Measurements from ENCODE around the gene SLC6A12.
"Not testable (repeated sequence)": the region's sequence is repeated elsewhere in the genome, so short reads cannot be mapped to it uniquely, and the experiment has no call there.

The SLC6A12 gene

DNA sequence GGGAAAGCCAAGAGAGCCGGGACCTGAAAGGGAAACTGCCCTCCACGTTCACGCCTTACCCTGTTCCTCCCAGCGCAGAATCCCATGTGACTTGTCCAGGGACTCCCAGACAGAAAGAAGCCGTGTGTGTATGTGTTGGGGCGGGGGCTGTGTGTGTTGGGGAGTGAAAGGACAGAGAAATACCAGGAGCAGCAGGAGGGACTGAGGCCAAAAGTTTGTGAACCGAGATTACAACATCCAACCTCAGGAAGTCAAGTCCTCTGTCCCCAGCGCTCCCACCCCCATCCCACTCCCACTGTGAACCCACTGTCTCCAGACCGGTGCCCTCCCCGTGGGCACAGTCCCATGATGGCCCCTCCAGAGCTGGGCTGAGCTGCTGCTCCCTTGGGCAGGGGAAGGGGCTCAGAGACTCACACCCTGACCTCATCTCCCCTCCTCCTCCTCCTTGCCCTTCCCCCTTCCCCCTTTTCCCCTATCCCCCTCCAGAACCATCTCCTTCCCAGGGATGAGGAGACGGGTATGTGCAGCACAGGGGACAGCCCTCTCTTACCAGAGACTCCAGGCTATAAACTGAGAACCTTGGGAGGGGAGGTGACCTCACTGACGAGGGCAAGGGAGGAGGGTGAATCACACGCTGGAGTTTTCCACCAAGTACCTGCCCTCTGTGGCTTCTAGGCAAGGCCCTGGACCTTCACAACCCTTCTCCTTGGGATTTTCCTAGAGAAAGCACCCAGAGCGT, at the start of gene SLC6A12:
Gene SLC6A12, minus strand, starts transcription at position 155 of the 739 bp plus-strand sequence. CDS start 4,171 bp downstream, outside the sequence.
- no peak for FAIRE-seq

DNA sequence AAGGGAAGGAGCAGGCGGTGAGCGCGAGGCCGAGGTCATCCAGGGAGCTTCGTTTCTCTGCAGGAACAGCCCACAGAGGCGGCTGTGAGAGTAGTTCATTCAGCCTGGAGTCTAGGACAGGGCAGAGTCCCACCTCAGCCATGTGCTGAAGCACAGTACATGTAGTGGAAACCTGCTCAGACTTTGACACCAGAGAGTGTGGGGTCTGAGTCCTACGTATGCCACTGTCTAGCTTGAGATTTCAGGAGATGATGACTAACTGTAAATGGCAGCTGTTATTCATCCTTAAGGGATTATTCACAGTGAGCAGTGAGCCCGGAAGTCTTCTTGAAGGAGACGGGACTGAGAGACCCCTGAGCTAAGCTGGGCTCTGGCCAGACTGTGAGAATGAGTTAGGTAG, 49.6 kb upstream of the SLC6A12 start:
- FAIRE-seq, result no peak

DNA sequence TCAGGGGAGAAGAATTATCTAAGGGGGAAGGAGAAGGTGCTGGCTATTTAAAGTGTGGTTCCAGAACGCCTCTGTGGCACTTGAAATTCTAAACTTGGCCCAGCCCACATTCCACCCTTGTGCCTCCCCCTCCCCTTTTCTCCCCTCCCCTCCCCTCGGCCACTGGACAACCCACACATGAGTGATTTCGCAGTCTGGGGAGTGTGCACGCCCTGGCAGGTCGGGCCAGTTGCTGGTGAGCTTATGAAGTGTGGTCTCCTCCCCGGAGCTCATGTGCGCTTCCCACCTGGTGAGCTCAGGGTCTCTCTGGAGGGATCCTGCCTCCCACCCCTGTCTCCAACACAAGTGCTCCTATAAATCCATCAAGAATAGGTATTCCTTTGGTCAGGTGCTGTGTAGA, 48.9 kb upstream of the SLC6A12 start, which contains the start of gene SLC6A13:
Gene SLC6A13, minus strand, starts transcription at position 20 of the 400 bp plus-strand sequence. CDS start 2,784 bp downstream, outside the sequence.
- no peak for FAIRE-seq

DNA sequence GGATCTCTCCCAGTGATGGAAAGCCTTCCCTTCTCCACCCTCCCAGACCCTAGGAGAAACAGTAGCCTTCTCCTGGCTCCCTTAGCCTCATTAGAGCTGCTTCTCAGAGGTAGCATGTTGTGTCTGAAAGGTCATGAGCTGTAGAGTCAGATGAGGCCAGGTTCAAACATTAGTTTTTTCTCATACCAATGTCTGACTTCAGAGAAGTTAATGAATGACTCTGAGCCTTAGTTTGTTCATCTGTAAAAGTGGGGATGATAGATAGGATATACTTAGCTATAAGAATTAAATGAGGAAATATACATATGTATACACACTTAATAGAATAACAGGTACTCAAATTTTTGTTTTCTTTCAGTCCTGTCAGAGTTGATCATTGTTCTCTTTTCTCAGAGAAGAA, 48.2 kb upstream of the SLC6A12 start:
- no peak for FAIRE-seq

DNA sequence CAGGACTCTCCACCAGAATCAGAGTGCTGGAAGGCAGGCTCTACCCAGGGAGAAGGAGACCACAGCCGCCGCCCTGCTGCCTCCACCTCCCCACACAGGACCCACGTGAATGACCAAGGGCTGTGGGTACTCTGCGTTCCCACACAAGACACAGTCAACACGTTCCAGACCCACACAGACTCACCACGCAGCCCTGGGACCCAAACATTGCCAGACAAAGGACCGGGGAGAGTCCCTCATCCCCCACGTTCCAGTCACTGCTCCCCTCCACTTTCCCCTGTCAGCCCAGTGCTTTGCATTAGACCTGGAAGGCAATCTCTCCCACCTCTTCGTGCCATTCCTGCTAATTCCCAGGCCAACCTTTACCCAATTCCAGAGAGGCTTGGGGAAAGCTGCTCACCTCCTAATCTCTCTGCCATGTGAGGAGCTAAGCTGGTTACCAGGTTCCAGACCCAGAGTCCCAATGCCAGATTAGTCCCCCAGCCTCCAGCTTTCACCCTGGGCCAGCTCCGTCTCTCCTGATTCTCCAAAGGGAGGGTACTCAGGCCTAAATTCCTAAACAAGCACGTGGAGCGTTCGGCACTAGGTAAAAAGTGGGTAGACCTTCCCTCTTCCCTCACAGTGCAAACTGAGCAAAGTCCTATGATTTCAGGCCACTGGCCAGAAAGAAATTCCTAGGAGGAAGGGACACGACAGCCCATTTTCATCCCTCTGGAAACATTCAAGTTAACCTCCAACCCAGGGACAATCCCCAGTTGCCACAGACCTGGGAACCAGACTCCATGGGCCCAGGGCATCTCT, 43.8 kb upstream of the SLC6A12 start:
- FAIRE-seq, result no peak

DNA sequence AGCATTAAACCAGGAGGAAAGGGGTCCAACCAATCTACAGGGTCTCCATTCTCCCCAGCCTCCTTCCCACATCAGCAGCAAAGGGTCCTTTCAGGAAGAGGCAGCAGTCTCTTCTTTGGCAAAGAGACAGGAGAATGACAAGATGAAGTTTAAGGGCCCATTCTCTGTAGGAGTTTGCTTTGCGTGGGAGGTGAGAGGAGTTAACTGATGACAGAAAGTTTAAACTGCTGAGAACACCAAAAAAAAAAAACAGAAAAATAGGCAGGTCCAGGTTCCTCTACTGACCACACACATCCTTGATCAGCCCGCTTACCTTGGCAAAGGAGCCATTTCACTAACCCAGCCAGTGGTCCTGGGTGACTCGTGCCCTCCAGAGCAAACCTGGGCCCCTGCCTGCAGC, 43.0 kb upstream of the SLC6A12 start:
- FAIRE-seq, result no peak

DNA sequence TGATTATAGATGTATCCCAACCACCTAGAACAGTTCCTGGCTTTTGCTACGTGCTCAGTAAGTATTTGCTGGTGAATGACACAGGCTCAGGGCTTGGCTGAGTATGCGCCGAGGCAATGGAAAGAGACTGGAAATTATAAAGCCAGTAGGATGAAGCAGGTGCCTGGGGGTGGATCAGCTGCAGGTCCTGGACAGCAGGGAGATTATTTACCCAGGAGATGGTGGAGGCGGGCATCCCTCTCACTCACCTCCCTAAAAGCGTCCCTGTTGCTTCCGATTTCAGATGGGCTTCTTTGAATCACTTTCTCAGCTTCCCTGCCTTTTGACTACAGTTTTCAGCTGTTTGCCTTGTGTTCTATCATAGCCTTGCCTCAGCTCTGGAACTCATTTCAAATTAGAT, 42.3 kb upstream of the SLC6A12 start:
- no peak for FAIRE-seq

DNA sequence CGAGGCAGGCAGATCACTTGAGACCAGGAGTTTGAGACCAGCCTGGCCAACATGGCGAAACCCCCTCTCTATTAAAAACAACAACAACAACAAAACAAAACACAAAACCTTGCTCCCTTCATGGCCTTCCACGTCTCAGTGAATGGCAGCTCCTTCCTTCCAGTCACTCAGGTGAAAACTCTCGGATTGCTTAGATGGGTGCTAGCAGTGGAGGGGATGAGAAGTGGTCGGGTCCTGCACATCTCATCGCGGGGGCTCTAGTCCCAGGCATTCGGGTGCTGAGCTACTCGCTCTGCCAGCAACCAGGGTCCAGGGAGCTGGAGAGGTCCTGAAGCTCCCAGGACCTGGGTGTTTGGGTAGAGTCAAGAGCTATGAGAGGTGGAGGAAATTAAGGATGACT, 41.0 kb upstream of the SLC6A12 start:
- FAIRE-seq, result no peak

DNA sequence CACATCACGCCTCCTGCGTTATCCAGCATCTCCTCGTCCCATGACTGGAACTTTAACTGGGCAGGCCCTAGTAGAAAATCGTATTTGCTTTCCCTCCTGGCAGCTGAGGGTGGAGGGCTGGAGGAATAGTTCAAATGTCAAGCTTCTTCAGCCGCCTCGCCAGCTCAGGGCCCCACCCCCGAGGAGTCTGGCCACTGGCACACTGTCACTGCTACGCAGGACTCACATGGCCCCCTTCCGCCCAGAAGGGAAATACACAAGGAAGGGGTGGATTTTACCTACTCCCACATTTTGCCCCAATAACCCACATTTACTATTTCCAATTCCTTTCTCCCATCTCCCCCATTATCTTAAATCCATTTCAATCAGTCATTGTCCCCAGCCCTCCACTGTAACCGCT, 40.1 kb upstream of the SLC6A12 start:
- FAIRE-seq, result no peak

DNA sequence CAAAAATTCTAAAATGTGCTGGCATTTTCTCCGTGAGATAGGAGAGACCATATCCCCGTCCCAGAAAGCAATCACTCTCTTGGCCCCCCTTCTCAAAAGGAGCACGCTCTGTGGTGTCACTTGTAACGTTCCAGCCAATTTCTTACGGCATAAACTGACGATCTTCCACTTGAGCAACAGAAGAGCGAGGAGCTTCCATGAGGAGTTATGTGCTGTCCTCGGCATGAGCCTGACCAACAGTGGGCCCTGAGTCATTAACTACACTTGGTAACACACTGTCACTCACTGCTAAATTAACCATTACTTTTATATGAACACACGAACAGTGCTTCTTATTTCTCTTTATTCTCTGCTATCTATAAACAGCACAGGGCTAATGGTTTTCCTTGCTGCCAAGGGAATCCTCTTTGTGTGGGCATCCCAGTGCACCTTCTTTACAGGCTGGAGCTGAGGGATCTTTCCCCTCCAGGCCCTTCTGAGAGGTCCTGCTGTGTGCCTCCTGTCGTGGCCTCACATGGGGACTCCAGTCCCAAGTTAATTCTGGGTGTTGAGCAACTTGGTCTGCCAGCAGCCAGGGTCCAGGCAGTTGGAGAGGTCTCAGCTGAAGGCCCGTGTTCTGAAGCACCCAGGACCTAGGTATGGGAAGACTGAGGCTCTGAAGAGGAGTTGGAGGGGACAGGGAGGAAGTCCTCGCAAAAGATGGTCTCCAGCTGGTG, 39.3 kb upstream of the SLC6A12 start:
- no peak for FAIRE-seq

DNA sequence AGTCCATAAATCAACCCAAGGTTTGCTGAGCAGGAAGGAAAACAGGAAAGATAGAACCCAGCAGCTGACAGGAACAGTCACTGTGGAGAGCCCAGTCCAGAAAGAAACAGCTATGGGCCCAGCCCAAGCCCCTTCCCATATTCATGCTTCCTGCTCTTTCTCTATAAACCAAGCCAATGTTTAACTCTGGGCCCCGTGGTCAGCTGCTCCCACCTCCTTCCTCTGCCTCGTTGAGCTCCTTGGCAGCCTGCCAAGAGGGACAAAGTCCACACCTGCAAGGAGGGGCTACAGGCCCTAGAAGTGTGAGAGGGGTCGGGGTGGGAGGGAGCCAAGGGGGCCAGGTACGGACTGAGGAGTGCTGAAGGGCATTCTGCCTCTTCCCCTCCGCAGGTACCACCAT, 38.7 kb upstream of the SLC6A12 start:
- FAIRE-seq, result no peak

DNA sequence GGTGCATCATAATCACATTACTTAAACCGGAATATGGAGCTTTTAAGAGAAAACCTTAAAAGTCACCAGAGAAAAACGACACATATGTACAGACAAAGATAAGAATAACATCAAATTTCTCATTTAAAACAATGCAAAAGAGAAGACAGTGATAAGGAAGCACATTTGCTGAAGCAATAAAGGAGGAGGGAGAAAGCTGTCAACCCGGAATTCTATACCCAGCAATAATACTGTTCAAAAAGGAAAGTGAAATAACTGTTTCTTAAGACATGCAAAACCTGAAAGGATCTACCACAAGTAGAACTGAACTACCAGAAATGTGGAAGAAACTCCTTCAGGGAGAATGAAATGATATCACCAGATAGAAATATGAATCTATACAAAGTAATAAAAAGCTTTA, 33.3 kb upstream of the SLC6A12 start:
- FAIRE-seq, result no peak

DNA sequence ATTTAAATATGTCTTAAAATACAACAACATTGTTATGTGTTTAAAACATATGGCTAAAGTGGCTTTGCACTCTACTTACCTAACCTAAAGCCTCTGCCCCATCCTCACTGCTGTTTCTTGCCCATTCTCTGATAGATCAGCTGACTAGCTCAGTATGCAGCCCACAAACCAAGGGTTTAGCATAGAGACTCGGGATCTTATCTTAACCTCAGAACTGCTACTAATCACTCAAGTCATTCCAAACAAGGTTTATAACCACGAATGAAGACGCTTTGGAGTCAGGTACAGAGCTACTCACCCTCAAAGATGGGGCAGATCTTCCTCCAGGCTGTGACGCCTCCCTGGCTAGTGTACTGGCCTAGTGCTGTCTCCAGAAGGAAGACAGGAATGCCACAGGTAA, 29.4 kb upstream of the SLC6A12 start:
- no peak for FAIRE-seq

DNA sequence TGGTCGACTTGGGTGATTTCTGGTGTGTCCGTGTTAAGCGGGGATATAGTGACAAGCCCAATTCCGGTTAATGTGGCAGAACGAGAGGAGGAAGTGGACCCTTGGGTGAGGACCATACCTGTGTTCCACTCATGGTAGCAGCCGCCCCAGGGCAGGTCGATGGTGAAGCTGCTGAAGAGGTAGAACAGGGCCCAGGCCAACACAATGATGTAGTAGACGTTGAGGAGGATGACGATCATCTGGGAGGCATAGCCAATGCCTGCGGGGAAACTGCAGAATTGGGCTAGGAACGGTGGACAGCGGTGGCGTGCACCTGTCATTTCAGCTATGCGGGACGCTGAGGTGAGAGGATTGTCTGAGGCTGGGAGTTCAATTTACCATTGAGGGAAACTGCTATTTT, 28.5 kb upstream of the SLC6A12 start:
- no peak for FAIRE-seq

DNA sequence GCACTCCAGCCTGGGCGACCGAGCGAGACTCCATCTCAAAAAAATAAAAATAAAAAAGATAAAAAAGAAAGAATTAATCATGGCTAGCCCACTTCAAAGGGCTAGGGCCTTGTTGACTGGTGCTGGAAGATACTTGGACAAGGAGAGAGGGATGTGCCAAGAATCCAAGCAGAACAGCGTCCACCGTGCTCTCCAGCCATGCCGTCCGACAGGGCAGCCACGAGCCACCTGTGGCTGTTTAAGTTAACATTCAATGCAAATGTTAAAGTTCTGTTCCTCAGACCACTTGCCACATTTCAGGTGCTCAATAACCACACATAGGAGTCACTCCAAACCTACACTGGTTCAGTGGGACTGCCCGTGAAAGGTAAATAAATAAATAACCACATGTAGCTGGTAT, 27.3 kb upstream of the SLC6A12 start:
- no peak for FAIRE-seq

DNA sequence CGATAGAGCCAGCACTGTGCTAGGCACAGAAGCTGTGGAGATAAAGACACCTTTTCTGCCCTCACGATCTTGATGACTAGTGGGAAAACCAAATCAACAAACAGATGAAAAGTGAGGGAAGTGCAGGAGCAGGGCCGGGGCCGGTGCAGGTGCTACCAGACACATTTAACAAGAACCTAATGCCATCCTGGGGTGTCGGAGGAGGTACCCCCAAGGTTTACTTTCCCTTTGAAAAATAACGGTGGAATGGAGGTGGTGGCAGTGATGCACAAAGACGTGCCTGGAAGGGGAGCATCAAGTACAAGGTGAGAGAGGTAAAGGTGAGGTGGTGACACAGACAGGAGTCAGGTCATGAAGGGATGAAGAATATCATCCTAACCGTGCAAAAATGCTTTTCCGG, 26.6 kb upstream of the SLC6A12 start:
- no peak for FAIRE-seq

DNA sequence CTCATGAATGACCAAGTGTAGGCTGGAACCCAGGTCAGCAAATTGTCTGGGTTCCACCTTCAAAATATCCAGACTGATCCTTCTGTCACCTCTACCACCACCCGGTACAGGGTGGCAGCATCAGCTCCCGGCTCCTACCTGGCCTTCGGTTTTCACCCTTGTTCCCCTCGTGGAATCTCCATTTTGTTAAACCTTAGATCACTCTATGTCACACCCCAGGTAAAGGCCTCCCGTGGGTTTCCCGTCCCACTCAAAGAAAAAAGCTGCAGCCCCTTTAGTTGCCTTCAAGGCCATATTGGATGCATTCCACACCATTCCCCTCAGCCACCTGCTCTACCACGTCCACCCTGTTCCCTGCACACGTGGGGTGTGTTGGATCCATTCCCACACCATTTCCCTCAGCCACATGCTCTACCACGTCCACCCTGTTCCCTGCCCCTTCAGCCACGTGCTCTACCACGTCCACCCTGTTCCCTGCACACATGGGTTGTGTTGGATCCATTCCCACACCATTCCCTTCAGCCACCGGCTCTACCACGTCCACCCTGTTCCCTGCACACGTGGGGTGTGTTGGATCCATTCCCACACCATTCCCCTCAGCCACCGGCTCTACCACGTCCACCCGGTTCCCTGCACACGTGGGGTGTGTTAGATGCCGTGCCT, 24.9 kb upstream of the SLC6A12 start:
- no peak for FAIRE-seq

DNA sequence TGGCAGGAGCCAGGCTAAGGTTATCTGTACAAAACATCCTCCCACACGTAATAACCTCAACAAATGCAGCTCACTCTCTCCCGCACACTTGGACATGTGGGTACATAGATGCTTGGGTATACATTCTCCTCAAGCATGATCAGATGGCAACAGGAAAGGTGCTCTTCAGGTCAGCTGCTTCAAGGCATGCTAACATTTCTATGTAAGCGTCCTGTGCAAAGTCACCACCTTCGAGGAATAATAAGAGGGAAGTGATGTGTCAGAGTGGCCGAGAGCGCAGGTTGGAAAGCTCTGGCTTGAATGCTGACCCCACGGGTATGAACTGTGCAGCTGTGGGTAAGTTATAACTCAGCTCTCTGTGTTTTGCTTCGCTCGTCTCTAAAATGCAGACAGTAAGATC, 24.2 kb upstream of the SLC6A12 start:
- FAIRE-seq, result no peak

DNA sequence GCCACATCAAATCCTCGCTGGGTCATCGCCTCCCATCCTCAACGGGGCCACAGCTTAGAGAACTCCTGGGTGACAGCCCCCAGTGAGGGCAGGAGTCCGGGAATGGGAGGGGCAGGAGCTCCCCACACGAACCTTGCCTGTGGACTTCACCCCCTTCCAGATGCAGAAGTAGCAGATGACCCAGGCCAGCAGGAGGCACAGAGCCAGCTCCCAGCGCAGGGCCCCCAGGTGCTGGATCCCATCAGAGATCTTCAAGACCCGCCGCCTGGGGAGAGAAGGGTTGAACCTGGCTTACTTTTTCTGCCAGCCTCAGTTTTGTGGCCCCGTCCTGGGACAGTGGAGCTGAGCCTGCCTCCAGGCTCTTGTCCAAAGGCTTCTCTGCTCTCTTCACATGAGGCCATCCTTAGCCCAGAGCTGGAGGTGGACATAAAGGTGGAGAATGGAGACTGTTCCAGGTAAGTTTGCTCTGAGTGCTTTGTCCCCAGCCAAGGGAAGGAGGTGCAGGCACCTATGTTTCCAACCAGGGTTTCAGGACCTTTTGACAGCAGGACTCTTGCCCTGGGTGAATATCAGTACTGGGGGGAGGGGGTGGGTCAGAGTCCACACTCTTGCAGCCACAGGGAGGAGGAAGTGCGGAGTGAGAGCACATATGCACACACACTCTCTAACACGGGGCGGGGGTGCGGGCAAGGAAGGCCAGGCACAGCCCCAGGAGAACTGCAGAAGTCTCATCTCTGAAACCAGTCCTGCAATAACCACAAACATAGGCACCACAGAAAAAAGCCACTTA, 23.3 kb upstream of the SLC6A12 start:
- no peak for FAIRE-seq

DNA sequence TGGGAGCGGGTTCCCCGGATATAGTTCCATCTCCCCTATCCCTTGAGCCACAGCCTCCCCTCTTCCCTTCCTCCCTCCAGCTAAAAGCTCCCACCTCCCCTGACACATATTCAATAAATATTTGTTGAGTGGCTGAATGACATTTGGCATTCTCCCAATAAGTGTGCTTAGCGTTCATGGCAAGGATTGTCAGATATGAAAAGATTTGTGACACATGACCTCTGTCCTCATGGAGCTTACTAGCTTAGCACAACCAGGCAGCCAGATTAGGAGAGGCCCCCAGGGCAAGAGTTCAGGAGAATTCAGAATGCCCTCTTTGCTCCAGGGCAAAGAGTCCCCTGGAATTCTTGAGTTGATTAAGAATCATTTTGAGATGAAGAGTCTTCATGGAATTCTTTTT, 22.5 kb upstream of the SLC6A12 start:
- FAIRE-seq, result no peak

DNA sequence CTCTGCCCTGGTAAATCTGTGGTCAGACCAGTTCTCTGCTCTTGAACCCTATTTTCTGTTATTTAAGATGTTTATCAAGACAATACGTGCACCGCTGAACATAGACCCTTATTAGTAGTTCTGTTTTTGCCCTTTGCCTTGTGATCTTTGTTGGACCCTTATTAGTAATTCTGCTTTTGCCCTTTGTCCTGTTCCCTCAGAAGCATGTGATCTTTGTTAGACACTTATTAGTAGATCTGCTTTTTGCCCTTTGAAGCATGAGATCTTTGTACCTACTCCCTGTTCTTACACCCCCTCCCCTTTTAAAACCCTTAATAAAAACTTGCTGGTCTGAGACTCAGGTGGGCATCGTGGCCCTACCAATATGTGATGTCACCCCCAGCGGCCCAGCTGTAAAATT, 22.0 kb upstream of the SLC6A12 start:
- FAIRE-seq, result not testable (repeated sequence)

DNA sequence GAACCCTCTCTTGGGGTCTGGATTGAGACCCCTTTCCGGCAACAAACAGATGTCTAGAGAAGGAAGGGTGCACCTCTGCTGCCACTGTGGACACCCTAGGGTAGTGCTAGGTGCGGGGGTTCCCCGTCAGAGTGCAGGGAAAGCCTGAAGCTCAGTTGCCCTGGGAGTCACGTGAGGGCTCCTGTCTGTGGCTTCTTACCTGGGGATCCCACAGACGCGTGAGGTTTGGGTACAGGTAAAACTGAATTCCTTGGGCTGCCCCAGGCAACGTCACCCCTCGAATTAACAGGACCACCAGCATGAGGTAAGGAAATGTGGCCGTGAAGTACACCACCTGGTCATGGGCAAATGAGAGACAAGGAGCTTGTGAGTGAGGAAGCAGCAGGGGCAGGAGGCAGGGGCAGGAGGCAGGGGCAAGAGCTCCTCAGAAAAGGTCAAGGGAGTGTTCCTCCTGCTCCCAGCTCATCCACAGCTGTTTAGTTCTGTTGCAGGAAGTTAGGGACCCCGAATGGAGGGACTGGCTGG, 21.0 kb upstream of the SLC6A12 start:
- FAIRE-seq, result no peak
